HL-60 (cell line): ENCODE measurements around the gene STX2.

ENCODE experiments used
- CTCF ChIP-seq: IDR thresholded peaks from one replicate; pipeline ENCODE4 v1.5.1; 2011; ENCODE audit warnings: low read length, control low read depth, inconsistent platforms; ENCODE audit not compliant: insufficient read depth
- POLR2AphosphoS5 ChIP-seq: IDR thresholded peaks from 2 replicates; pipeline ENCODE4 v1.6.1; 2012; ENCODE audit warnings: low read depth

- no peak for TF ChIP-seq CTCF
- TF ChIP-seq POLR2AphosphoS5: no peak
Measured at GRCh38 chr12:130800312-130800711, 38.7 kb downstream of the STX2 start.
